Lower leg skin (tissue), 4 donors: ENCODE data around the gene MBOAT2. TPM values are rescaled to one million over a fixed set of nuclear protein-coding genes. Genes with fewer than 3 reads are reported as not detected.

Experiments
- DNase-seq, 2 donors: peaks; one replicate each; pipeline ENCODE4 v3.0.0-alpha.2; 2019; ENCODE audit warnings: low spot score in 2 of 2
- H3K4me3 ChIP-seq: fragments of 200-600 bp; sonication (generic); 2 replicates; pipeline ENCODE4 v1.5.1; 2017; ENCODE audit warnings: mild to moderate bottlenecking, low read depth; ENCODE audit not compliant: poor library complexity, severe bottlenecking
- CTCF ChIP-seq, 3 donors: fragments of 450-650 bp; IDR thresholded peaks; one replicate each; pipeline ENCODE4 v1.5.1; 2016; ENCODE audit warnings: antibody characterized with exemption in 3 of 3, mild to moderate bottlenecking in 3 of 3, moderate library complexity in 2 of 3
- POLR2A ChIP-seq, 2 donors: fragments of 450-650 bp; IDR thresholded peaks; one replicate each; pipeline ENCODE4 v1.6.1; 2016 to 2017; ENCODE audit warnings: antibody characterized with exemption in 2 of 2, mild to moderate bottlenecking in 1 of 2, moderate library complexity in 1 of 2
- WGBS, 2 donors: methylation state at CpG; one replicate each; pipeline ENCODE4 v1.1.5; 2018; 5-methylcytosine and 5-hydroxymethylcytosine counted together
- intact Hi-C: fragments of 100-400 bp; cut with DNase I; formaldehyde crosslinking; loops from one replicate; pipeline ENCODE4 v1.15.0; 2023; ENCODE audit warnings: low total_unique reads
- total RNA-seq, 4 donors: library from RNA; depleted of rRNA; stranded (reverse); fragments of >200 nt; gene quantifications; one replicate each; pipeline ENCODE4 v1.1.0, GENCODE V29; 2016

MBOAT2 gene
- total RNA-seq, 4 donors from 2014 or later, result 47.2 to 92.3 (median 76.4) TPM

GRCh38 chr2:8929128-8929527, 74.4 kb downstream of the MBOAT2 start:
- TF ChIP-seq CTCF (IDR thresholded peaks at IDR 0.05), result no peak
- TF ChIP-seq POLR2A (IDR thresholded peaks at IDR 0.05), result no peak
- DNase-seq, result no peak
- 95 to 98% methylated on average over 3 of the region's 3 CpGs for WGBS, 2 donors
- no peak overlapping the region for H3K4me3 ChIP-seq
- intact Hi-C loops, result no loop called here

GRCh38 chr2:8927510-8928455, 75.7 kb downstream of the MBOAT2 start:
- 82 to 88% methylated on average over 17 of the region's 17 CpGs for WGBS, 2 donors
- DNase-seq, result no peak
- TF ChIP-seq CTCF (IDR thresholded peaks at IDR 0.05) (no peak), POLR2A (IDR thresholded peaks at IDR 0.05) (no peak)
- no peak overlapping the region for H3K4me3 ChIP-seq
- intact Hi-C loops, result no loop called here

- intact Hi-C loops, result no loop called here
- 88 to 94% methylated on average over 8 of the region's 8 CpGs for WGBS, 2 donors
- no peak for DNase-seq
- no peak for TF ChIP-seq CTCF (IDR thresholded peaks at IDR 0.05)
- no peak for TF ChIP-seq POLR2A (IDR thresholded peaks at IDR 0.05)
- no peak overlapping the region for H3K4me3 ChIP-seq
Measured at GRCh38 chr2:8926356-8926755, 77.1 kb downstream of the MBOAT2 start.

- no peak for TF ChIP-seq POLR2A (IDR thresholded peaks at IDR 0.05)
- no peak for TF ChIP-seq CTCF (IDR thresholded peaks at IDR 0.05)
- intact Hi-C loops, result no loop called here
- no peak for DNase-seq
- no peak overlapping the region for H3K4me3 ChIP-seq
- WGBS, 2 donors, result 92 to 94% methylated on average over 2 of the region's 2 CpGs
Measured at GRCh38 chr2:8925411-8925810, 78.1 kb downstream of the MBOAT2 start.

GRCh38 chr2:8923183-8923582, 80.3 kb downstream of the MBOAT2 start:
- WGBS, 2 donors, result 93 to 100% methylated on average over 1 of the region's 1 CpG
- no peak overlapping the region for H3K4me3 ChIP-seq
- TF ChIP-seq CTCF (IDR thresholded peaks at IDR 0.05) (no peak), POLR2A (IDR thresholded peaks at IDR 0.05) (no peak)
- intact Hi-C loops, result no loop called here
- DNase-seq, result no peak
